ENCODE data around the gene HOXC6. TPM values are rescaled to one million over a fixed set of nuclear protein-coding genes. Genes with fewer than 3 reads are reported as not detected.

The HOXC6 gene
- total and polyA plus RNA-seq, 9 of the 15 experiments (the other 6 are each of a cell fraction or from before 2014, with no cell fraction given) = 0.06 to 4.0 (median 1.4) TPM

- CTCF ChIA-PET (ENCODE audit: low intra/inter-chr PET ratio) = no interaction called here
- FAIRE-seq = no peak
These were observed 46.1 kb downstream of the HOXC6 start for GRCh38 chr12:54074308-54074707.

More at GRCh38 chr12:54074308-54074707, 46.1 kb downstream of the HOXC6 start:
- Histone ChIP-seq H3K27me3 (ENCODE audit: control insufficient read depth in 2 of 2, insufficient read depth in 2 of 2, low read length in 2 of 2) (0 out of 5 replicates have a peak, but pooled peaks cover 0 to 3% of the 10 kb centered on the region in 2 experiments), H3K36me3 (ENCODE audit: control insufficient read depth, insufficient read depth, low read length) (no peaks in the 10 kb centered on the region), H4K20me1 (replicated peaks; ENCODE audit: control insufficient read depth, insufficient read depth, low read length) (no peaks in the 10 kb centered on the region; the same call in 1 of the 2 replicates), H3K27ac (ENCODE audit: extremely low read depth, low read depth, low read length) (no peak overlapping the region), H3K4me3 (no peak overlapping the region), H3K9ac (ENCODE audit: insufficient read depth in 1 of 2, low read depth in 2 of 2, low read length in 2 of 2) (no peak overlapping the region), H3K9me1 (ENCODE audit: control insufficient read depth, insufficient read depth, low read length) (no peaks in the 10 kb centered on the region), H3K9me3 (replicated peaks; ENCODE audit: control insufficient read depth, insufficient read depth, low read depth, low read length) (no peaks in the 10 kb centered on the region), H3K4me1 (replicated peaks in 1 of 2; ENCODE audit: control insufficient read depth in 2 of 2, insufficient read depth in 2 of 2, low read length in 2 of 2) (peaks cover 0 to 2% of the 10 kb centered on the region in 2 experiments; a peak in 3 of 5 replicates), H3K4me2 (ENCODE audit: insufficient read depth, low read length) (no peak overlapping the region), H2AFZ (ENCODE audit: low read depth, low read length) (no peak overlapping the region), H3K79me2 (ENCODE audit: control insufficient read depth, insufficient read depth, low read length) (no peaks in the 10 kb centered on the region)
- 37% methylated on average over 6 of the region's 6 CpGs for WGBS (ENCODE audit: insufficient coverage, low coverage, missing lambda C conversion rate)
- POLR2A ChIA-PET = interaction anchor here (0.6 to 0.7 kb wide), 2 partner anchors 819 to 821 kb away, joined by 3 read pairs; no protein-coding TSS in a partner anchor
- intact Hi-C loops (cut with micrococcal nuclease) (no loop called here), in situ Hi-C loops (cut with MboI) (no loop called here)
- no TSS peak for BruUV-seq (replicated peaks)
- TF ChIP-seq POLR3A (IDR thresholded peaks at IDR 0.05; ENCODE audit: borderline replicate concordance, extremely low read depth, insufficient read depth, insufficient read length) (no peak), SMARCA4 (IDR thresholded peaks at IDR 0.05) (no peak), ZFX (CRISPR knock-in tag; IDR thresholded peaks at IDR 0.05) (no peak), XRCC5 (IDR thresholded peaks at IDR 0.05; ENCODE audit: low read depth, low read length) (no peak), ZNF592 (IDR thresholded peaks at IDR 0.05) (no peak), SREBF1 (IDR thresholded peaks at IDR 0.05; ENCODE audit: borderline replicate concordance, low read depth, low read length) (no peak), KLF16 (IDR thresholded peaks at IDR 0.05) (no peak), ZNF444 (CRISPR knock-in tag; IDR thresholded peaks at IDR 0.05) (no peak), CSDE1 (IDR thresholded peaks at IDR 0.05) (no peak), OTX1 (CRISPR knock-in tag; IDR thresholded peaks at IDR 0.05) (no peak), SRSF3 (IDR thresholded peaks at IDR 0.05; ENCODE audit: insufficient read depth, low read length) (no peak), NFXL1 (CRISPR knock-in tag; IDR thresholded peaks at IDR 0.05) (no peak), TAF15 (IDR thresholded peaks at IDR 0.05; ENCODE audit: low read depth, low read length) (no peak), ZNF696 (CRISPR knock-in tag; conservative IDR thresholded peaks at IDR 0.05) (no peak), YY1 (IDR thresholded peaks at IDR 0.05; ENCODE audit: borderline replicate concordance in 1 of 3, control insufficient read depth in 1 of 3, extremely low read depth in 1 of 3, insufficient read depth in 3 of 3, insufficient read length in 1 of 3, insufficient replicate concordance in 2 of 3, low read depth in 1 of 3, low read length in 2 of 3) (no peak)
- no peak for DNase-seq (ENCODE audit: extremely low read depth in 1 of 4, low spot score in 3 of 4)
- ATAC-seq = no peak
